ENCODE data around the gene MT1A. TPM values are rescaled to one million over a fixed set of nuclear protein-coding genes. Genes with fewer than 3 reads are reported as not detected.
"Not testable (repeated sequence)": the region's sequence is repeated elsewhere in the genome, so short reads cannot be mapped to it uniquely, and the experiment has no call there.

Gene MT1A
- total and polyA plus RNA-seq, 2 experiments from 2014 or later, result 1.9 TPM; not detected in 1

DNA sequence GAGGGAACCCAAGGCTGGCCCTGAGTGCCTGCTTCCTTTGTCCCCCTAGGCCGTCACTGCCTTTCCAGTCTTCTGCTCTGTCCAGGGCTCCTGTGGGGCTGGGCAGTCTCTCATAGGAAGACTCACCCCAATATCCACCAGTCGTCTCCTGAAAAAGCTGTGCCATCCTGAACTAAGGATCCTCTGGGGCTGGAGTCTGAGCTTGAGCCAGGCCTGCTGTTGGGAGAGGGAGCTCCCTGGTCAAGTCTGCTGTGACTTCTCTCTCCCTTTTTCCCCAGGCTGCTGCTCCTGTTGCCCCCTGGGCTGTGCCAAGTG is 32.1 kb downstream of the MT1A start:
- H3K9me3 ChIP-seq (ENCODE audit: low read depth), result no peaks in the 10 kb centered on the region
- DNase-seq (ENCODE audit: low spot score), result no peak
- no peaks in the 10 kb centered on the region for H3K36me3 ChIP-seq (replicated peaks; ENCODE audit: insufficient read depth, low read depth)
- H3K4me3 ChIP-seq, result no peak overlapping the region
- H3K27me3 ChIP-seq, result peaks cover 96% of the 10 kb centered on the region
- no peaks in the 10 kb centered on the region for H3K9me2 ChIP-seq (replicated peaks; ENCODE audit: insufficient read depth)
- no peak for TF ChIP-seq EZH2phosphoT487 (IDR thresholded peaks at IDR 0.05; ENCODE audit: low read depth, severe bottlenecking, unreplicated experiment)
- peak; percentile 38 for TF ChIP-seq EZH2 (IDR thresholded peaks at IDR 0.05; ENCODE audit: borderline replicate concordance)
- no peaks in the 10 kb centered on the region for H4K20me1 ChIP-seq (ENCODE audit: insufficient read depth, poor library complexity, severe bottlenecking)
- no peaks in the 10 kb centered on the region for H3K4me1 ChIP-seq (ENCODE audit: insufficient read depth)
- H3K27ac ChIP-seq, result no peak overlapping the region
- H3K4me2 ChIP-seq, result no peak overlapping the region
- H2AFZ ChIP-seq, result no peak overlapping the region
- 58% methylated on average over 2 of the region's 2 CpGs for WGBS (ENCODE audit: low lambda C conversion rate, missing lambda C conversion rate)
- H3K79me2 ChIP-seq, result no peaks in the 10 kb centered on the region

- WGBS (ENCODE audit: low lambda C conversion rate, missing lambda C conversion rate), result 78% methylated on average over 2 of the region's 2 CpGs
- not testable (repeated sequence) for H3K36me3 ChIP-seq (replicated peaks; ENCODE audit: insufficient read depth, low read depth); H2AFZ ChIP-seq; H3K79me2 ChIP-seq; H3K9me2 ChIP-seq (replicated peaks; ENCODE audit: insufficient read depth); H3K4me1 ChIP-seq (ENCODE audit: insufficient read depth); H3K27ac ChIP-seq; H3K4me2 ChIP-seq; H3K9me3 ChIP-seq (ENCODE audit: low read depth); H4K20me1 ChIP-seq (ENCODE audit: insufficient read depth, poor library complexity, severe bottlenecking); DNase-seq (ENCODE audit: low spot score); H3K4me3 ChIP-seq
- H3K27me3 ChIP-seq, result peaks cover 96% of the 10 kb centered on the region
These were observed 33.2 kb downstream of the MT1A start for GRCh38 chr16:56671691-56672090.

DNA sequence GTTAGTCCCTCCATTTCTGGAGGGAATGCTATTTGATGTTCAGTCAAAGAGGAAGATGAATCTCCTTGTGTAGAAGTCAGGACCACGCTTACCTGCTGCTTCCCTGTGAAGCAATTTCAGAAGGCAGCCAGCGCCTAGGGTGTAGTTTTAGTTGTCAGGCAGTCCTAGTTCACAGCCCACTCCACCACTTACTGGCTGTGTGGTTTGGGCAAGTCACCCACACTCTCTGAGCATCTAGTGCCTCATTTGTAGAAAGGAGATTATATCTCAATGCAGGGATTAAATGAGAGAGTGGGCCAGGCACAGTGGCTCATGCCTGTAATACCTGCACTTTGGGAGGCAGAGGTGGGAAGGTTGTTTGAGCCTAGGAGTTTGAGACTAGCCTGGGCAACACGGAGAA is 33.7 kb downstream of the MT1A start:
- 88% methylated on average over 3 of the region's 3 CpGs for WGBS (ENCODE audit: low lambda C conversion rate, missing lambda C conversion rate)
- H3K9me2 ChIP-seq (replicated peaks; ENCODE audit: insufficient read depth); H3K4me2 ChIP-seq; H3K4me3 ChIP-seq; H3K27ac ChIP-seq; DNase-seq (ENCODE audit: low spot score); H3K9me3 ChIP-seq (ENCODE audit: low read depth); H3K36me3 ChIP-seq (replicated peaks; ENCODE audit: insufficient read depth, low read depth); H3K4me1 ChIP-seq (ENCODE audit: insufficient read depth); H2AFZ ChIP-seq; H4K20me1 ChIP-seq (ENCODE audit: insufficient read depth, poor library complexity, severe bottlenecking); H3K79me2 ChIP-seq: not testable (repeated sequence)
- peaks cover 96% of the 10 kb centered on the region for H3K27me3 ChIP-seq

DNA sequence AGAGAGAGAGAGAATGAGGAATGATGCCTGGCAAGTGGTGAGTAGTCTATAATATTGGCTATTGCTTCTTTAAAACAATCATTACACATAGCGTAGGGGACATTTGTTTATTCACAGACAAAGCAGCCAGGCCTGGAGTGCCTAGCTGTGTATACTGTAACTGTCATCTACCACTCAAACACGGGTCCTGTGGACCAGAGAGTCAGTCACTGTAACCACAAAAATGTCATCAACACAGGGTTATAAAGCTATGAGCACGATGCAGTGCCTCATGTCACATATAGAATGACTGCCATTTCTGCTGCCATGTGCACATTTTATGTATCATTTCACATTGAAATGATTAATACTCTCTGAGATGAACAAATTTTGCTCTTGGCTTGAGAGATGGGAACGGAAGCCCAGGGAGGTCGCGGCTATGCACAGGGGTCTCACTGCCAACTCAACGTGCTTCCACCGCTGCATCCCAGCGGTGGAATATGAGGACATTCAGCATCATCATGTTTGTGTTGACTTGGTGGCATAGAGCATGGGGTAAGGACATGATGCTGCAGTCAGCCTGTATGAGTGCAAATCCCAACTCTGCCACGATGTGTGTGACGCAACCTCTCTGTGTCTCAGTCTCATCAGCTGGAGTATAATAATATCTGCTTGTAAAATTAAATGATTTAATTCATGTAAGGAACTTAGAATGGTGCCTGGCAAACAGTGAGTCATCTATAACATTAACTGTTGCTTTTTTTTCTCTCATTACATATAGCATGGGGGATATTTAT is 34.5 kb downstream of the MT1A start:
- no peak overlapping the region for H3K4me3 ChIP-seq
- WGBS (ENCODE audit: low lambda C conversion rate, missing lambda C conversion rate), result 86% methylated on average over 11 of the region's 11 CpGs
- peaks cover 96% of the 10 kb centered on the region for H3K27me3 ChIP-seq
- no peak for DNase-seq (ENCODE audit: low spot score)
- no peaks in the 10 kb centered on the region for H3K9me3 ChIP-seq (ENCODE audit: low read depth)
- no peaks in the 10 kb centered on the region for H4K20me1 ChIP-seq (ENCODE audit: insufficient read depth, poor library complexity, severe bottlenecking)
- H3K79me2 ChIP-seq, result no peaks in the 10 kb centered on the region
- TF ChIP-seq EZH2phosphoT487 (IDR thresholded peaks at IDR 0.05; ENCODE audit: low read depth, severe bottlenecking, unreplicated experiment) (no peak), CTCF (IDR thresholded peaks at IDR 0.05; ENCODE audit: poor library complexity) (no peak), EZH2 (IDR thresholded peaks at IDR 0.05; ENCODE audit: borderline replicate concordance) (no peak)
- H2AFZ ChIP-seq, result no peak overlapping the region
- H3K27ac ChIP-seq, result no peak overlapping the region
- no peaks in the 10 kb centered on the region for H3K9me2 ChIP-seq (replicated peaks; ENCODE audit: insufficient read depth)
- H3K4me2 ChIP-seq, result no peak overlapping the region
- H3K4me1 ChIP-seq (ENCODE audit: insufficient read depth), result no peaks in the 10 kb centered on the region
- H3K36me3 ChIP-seq (replicated peaks; ENCODE audit: insufficient read depth, low read depth), result no peaks in the 10 kb centered on the region

DNA sequence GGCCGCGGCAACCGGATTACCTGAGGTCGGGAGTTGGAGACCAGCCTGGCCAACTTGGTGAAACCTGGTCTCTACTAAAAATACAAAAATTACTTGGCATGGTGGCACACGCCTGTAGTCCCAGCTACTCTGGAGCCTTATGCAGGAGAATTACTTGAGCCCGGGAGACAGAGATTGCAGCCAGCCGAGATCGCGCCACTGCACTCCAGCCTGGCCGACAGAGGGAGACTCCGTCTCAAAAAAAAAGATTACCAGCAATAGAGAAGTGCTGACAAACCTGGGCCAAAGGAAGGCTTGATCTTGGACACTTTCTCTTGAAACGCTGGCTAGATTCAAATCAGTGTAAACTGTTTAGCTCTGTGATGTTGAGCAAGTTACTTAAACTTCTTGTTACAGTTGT is 35.5 kb downstream of the MT1A start:
- no peaks in the 10 kb centered on the region for H3K9me2 ChIP-seq (replicated peaks; ENCODE audit: insufficient read depth)
- H3K79me2 ChIP-seq, result no peaks in the 10 kb centered on the region
- no peaks in the 10 kb centered on the region for H3K36me3 ChIP-seq (replicated peaks; ENCODE audit: insufficient read depth, low read depth)
- H4K20me1 ChIP-seq (ENCODE audit: insufficient read depth, poor library complexity, severe bottlenecking), result no peaks in the 10 kb centered on the region
- H3K4me2 ChIP-seq, result no peak overlapping the region
- no peak overlapping the region for H3K4me3 ChIP-seq
- WGBS (ENCODE audit: low lambda C conversion rate, missing lambda C conversion rate), result 38% methylated on average over 12 of the region's 12 CpGs
- DNase-seq (ENCODE audit: low spot score), result no peak
- no peak overlapping the region for H3K27ac ChIP-seq
- TF ChIP-seq EZH2 (IDR thresholded peaks at IDR 0.05; ENCODE audit: borderline replicate concordance) (no peak), CTCF (IDR thresholded peaks at IDR 0.05; ENCODE audit: poor library complexity) (peak; percentile 53)
- H3K27me3 ChIP-seq, result peaks cover 88% of the 10 kb centered on the region
- no peaks in the 10 kb centered on the region for H3K9me3 ChIP-seq (ENCODE audit: low read depth)
- H2AFZ ChIP-seq, result no peak overlapping the region
- no peaks in the 10 kb centered on the region for H3K4me1 ChIP-seq (ENCODE audit: insufficient read depth)

DNA sequence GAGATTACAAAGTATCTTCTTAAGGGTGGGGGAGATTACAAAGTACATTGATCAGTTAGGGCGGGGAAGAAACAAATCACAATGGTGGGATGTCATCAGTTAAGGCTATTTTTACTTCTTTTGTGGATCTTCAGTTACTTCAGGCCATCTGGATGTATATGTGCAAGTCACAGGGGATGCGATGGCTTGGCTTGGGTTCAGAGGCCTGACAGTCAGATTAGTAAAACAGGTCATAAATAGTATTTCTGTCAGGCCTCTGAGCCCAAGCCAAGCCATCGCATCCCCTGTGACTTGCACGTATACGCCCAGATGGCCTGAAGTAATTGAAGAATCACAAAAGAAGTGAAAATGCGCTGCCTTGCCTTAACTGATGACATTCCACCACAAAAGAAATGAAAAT is 36.1 kb downstream of the MT1A start:
- not testable (repeated sequence) for H2AFZ ChIP-seq; H3K36me3 ChIP-seq (replicated peaks; ENCODE audit: insufficient read depth, low read depth); H3K9me3 ChIP-seq (ENCODE audit: low read depth); H3K4me1 ChIP-seq (ENCODE audit: insufficient read depth); H3K79me2 ChIP-seq; H3K9me2 ChIP-seq (replicated peaks; ENCODE audit: insufficient read depth); H4K20me1 ChIP-seq (ENCODE audit: insufficient read depth, poor library complexity, severe bottlenecking); H3K4me3 ChIP-seq; H3K4me2 ChIP-seq; DNase-seq (ENCODE audit: low spot score); H3K27ac ChIP-seq
- 76% methylated on average over 6 of the region's 6 CpGs for WGBS (ENCODE audit: low lambda C conversion rate, missing lambda C conversion rate)
- peaks cover 82% of the 10 kb centered on the region for H3K27me3 ChIP-seq
